DMS53 treated with DMSO at 0.1 percent for 48 hours (cell line): ENCODE results near the gene SSC5D.
"Not testable (repeated sequence)": the region's sequence is repeated elsewhere in the genome, so short reads cannot be mapped to it uniquely, and the experiment has no call there.

ENCODE experiments used
- DNase-seq: peaks from one replicate; lab custom pipeline; 2025; ENCODE audit not compliant: unreplicated experiment; lab: John Stamatoyannopoulos, UW

SSC5D gene

DNA sequence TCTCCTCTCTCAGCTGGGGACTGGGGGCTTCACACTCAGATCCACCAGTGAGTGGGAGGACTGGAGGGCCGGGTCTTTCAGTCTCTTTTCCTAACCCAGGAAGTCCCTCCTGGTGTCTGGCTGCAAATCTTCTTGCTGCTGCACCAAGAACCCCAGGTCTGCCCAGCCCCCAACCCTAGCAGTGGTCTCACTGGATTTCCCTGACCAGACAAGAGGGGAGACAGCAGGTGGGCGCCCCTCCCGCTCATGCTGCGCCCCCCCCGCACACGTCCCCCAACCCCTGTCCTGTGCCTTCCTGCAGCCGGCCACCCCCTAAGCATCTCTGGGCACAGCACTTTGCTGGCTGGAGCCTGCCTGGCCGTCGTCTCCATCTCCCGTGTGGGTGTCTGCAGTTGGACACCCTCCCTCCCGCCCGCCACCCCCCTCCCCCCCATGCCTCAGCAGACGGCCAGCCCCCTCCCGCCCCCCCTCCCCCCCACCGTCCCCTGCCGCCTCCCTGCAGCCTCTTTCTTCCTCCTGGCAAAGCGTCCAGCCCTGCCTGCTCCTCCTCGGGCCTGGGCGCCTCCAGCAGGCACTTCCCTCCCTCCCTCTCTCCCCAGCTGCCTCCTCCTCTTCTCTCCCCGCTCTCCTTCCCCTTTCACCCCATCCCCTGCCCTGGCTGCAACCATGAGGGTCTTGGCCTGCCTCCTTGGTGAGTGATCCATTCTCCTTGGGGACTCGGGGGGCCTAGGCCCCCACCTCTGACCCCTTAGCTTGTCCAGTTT lies at the start of gene SSC5D:
Gene SSC5D (plus strand): TSS at position 513 of the 764 bp plus-strand sequence. CDS start 154 bp downstream, at position 667.
- DNase-seq, result no peak

GRCh38 chr19:55439052-55439451 lies 49.2 kb upstream of the SSC5D start:
- no peak for DNase-seq

GRCh38 chr19:55440411-55441105 lies 47.7 kb upstream of the SSC5D start:
- no peak for DNase-seq

DNA sequence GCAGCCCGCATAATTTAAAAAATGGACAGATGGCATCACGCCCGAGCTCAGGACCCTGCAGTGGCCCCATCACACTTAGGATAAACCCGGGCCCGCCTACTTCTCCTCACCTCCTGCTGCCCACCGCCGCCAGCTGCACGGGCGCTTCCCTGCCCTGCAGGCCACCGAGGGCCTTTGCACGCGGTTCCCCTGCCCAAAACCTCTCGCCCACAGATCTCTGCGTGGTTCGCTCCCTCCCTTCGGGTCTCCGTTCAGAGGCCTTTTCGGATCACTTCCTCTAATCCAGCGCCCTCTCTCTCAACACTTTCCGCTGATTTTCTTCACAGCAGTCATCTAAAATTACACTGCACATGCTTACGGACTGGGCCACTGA lies 46.9 kb upstream of the SSC5D start:
- DNase-seq, result no peak

- no peak for DNase-seq
Observed at GRCh38 chr19:55441692-55442321, 46.4 kb upstream of the SSC5D start.

DNA sequence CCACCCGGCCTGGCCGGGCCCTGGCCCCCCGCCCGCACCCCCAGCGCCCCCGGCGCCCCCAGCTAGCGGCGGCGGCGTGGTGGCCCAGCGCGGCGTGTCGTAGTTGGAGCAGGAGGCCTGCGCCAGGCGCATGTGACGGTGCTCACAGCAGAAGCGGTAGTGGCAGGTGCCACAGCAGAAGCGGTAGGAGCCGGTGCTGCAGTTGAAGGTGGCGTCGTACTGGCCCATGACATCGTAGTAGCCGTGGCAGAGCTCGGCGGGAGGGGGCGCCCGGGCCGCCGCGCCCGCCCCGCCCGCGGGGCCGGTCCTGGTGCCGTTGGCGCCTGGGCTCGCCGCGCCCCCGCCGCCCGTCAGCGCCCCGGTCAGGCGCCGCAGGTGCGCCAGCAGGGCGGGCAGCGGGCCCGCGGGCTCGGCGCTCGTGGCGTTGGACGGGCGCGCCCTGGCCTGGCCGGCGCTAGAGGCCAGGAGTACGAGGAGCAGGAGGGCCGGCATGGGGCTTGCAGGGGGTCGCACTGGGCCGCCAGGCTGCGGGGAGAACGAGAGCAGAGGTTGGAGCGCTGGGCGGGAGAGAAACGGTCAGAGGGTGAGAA lies 45.8 kb upstream of the SSC5D start:
- peak; percentile 39 for DNase-seq

GRCh38 chr19:55443045-55443823 lies 45.0 kb upstream of the SSC5D start, which contains the start of gene SHISA7:
Gene SHISA7, minus strand, starts transcription at chr19:55443300. Its CDS starts 437 bp downstream, at chr19:55442863.
- DNase-seq, result no peak

DNA sequence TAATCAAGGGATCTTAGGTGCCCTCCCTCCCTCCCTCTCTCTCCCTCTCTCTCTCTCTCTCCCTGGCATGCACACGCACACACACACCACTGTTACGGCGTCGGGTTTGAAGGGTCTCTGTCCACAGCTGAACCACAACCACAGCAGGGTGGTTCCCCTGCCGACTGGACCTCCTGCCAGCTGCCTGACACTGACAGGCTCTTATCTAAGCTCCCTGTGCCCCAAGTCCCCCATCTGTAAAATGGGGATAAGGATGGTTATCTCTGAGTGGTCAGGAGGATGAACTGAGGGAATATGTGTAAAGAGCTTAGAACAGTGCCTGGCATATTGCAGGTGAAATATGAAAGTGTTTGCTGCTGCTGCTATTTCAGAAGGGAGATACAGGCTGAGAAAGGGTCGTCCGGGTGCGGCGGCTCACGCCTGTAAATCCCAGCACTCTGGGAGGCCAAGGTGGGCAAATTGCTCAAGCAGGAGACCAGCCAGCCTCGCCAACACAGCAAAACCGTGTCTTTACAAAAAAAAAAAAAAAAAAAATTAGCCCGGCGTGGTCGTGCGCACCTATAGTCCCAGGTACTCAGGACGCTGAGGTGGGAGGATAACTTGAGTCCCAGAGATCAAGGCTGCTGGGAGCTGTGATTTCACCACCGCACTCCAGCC lies 44.3 kb upstream of the SSC5D start:
- DNase-seq, result no peak

- DNase-seq, result no peak
Observed at GRCh38 chr19:55444646-55445045, 43.6 kb upstream of the SSC5D start.

- no peak for DNase-seq
Observed at GRCh38 chr19:55446060-55446459, 42.2 kb upstream of the SSC5D start.

DNA sequence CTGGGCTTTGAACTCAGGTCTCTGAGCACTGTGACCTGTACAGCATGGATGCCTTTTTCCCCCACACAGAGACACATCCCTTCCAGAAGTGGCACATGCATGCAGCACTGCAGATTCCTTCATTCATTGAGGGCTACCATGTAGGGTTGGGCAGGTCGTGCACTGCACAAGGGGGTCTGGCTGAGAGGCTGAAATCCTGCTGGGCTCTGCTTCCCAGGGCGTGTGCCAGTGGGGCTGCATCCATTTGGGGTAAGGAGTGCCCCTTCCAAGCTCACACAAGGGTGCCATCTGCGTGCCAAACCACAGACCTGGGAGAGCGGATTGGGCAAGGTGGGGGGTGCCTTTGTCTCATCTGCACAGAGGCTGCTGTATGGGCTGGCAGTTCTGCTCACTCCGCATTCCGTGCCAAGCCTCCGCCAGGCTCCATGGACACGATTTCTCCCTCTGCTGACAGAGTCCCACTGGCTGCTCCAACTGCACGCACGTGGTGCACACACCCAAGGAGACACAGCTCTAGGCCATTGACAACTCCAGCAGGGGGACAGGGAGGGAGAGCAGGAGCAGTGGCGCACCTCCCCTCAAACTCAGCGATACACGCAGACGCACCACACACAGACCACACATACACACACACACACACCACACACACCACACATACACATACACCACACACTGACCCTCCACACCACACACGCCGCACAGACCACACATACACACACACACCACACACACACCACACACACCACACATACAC lies 40.6 kb upstream of the SSC5D start:
- DNase-seq, result peak; percentile 47

DNA sequence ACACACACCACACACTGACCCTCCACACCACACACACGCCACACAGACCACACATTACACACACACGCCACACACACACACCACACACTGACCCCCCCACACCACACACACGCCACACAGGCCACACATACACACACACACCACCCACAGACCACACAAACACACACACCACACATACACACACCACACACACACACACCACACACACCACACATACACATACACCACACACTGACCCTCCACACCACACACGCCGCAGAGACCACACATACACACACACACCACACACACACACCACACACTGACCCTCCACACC lies 40.1 kb upstream of the SSC5D start:
- DNase-seq, result not testable (repeated sequence)

DNA sequence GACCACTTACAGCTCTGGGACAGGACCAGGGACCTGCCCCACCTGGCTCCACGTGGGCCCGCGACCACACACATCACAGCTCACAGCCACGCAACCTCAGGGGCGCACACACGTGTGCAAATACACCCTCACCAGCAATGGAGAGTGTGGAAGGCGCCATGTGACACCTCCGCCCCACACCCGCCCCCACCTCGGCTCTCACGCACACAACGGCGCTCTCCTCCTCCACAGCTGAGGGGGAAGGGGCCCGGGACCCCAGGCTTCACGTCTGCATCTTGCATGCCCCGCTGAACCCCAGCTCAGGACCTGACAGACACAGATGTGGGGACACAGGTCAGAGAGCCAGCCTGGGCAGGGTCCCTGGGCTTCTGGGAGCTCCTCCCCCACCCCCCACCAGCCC lies 38.8 kb upstream of the SSC5D start:
- DNase-seq, result no peak

DNA sequence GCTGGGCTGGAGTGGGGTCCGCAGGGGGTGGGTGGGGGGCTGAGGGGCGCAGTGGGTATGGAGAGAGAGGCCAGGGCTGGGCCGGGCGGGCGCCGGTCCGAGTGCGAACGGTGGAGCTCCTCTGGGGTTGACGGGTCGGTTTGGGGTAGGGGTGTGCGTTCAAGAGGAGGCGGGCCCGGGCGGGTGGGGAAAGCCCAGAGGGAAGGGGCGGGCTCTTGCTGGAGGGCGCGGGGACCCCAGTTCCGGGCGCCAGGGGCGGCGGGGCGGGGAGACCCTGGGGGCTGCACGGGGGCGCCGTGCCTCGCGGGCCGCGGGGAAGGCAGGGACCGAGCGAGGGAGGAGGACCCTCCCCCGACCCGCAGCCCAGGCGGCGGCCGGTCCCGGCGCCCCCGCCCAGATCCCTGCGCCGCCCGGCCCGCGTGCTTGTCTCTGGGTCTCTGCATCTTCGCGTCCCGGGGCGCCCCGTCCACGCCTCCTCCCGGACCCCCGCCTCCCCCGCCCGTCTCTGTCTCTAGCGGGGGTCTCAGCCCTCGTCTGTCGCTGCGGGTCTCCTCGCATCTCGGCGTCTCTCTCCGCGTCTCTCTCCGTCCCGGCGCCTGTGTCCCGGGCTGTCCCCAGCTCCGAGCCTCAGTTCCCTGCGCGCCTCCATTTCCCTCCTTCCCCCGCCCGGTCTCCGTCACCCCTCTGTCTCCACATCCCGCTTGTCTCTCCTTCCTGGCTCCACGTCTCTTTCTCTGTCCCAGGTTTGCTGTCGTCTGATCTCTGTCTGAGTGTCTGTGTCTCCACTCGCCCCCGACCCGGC lies 36.9 kb upstream of the SSC5D start:
- DNase-seq, result no peak

DNA sequence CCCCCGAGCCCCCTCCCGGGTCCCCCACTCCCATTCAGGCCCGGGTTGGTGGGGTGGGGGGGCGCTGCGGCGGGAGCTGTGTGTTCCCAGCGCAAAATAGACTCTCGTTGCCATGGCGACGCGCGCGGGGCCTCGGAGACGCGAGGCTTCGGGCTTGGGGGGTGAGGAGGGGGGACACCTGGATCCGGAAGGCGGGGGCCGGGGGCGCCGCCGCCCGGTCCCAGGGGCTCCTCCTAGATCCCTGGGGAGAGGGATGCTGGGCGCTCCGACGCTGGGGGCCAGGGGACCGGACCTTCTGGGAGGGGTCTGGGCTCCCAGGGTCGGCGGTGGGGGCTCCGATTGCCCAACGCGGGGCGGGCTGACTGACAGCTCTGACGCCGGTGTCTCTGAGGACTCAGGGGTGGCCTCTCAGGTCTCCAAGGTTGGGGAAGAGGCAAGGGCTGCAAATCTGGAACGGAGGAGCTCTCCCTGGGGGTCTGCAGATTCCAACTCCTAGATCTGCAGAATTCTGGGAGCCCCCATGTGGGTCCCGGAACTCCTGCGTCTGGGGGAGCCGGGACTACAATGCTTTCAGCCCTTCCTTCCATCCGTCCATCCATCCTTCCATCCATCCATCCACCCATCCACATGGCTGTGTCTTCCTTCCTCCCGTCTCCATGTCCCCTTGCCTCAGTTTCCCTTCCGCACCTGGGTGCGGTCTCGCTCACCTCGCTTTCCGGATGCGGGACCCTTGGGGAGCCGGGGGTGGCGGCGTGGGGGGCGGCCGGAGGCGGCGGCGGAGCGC lies 36.1 kb upstream of the SSC5D start:
- no peak for DNase-seq

GRCh38 chr19:55452749-55453346 lies 35.4 kb upstream of the SSC5D start:
- peak; percentile 73 for DNase-seq

DNA sequence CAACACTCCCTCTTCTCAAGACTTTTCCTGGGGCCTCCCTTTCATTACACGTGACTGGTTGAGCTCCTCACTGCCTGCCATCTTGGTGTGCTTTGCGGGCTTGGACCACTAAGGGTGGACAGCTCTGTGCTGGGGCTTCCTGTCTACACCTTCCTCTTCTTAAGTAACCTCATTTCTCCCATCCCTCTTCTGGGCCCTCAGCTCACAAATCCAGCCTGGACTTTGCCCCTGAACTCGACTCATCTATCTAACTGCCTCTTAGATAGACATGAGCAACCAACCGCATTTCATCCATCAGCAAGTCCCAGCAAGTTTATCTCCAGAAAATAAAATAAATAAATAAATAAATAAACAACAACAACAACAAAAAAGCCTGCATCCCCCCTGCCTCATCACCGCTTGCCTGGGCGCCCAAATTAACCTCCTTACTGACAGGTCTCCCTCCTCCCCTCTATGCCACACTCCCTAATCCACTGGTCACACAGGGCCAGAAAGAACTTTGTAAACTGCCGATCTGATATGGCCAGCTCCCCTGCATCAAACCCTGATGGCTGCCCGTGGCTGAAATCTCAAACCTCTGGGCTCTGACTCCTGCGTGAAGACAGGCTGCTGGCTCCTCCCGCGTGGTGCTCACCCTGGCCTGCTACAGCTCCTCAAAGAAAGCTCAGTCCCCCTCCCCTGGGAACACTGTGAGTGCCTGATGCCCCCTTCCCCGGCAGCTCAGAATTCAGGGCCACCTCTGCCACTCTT lies 34.5 kb upstream of the SSC5D start:
- DNase-seq, result no peak
